ENCODE data around the gene UNC93B1.
A peak's percentile ranks its signal among the peaks of the same experiment; 100 is the strongest.

Gene UNC93B1

DNA sequence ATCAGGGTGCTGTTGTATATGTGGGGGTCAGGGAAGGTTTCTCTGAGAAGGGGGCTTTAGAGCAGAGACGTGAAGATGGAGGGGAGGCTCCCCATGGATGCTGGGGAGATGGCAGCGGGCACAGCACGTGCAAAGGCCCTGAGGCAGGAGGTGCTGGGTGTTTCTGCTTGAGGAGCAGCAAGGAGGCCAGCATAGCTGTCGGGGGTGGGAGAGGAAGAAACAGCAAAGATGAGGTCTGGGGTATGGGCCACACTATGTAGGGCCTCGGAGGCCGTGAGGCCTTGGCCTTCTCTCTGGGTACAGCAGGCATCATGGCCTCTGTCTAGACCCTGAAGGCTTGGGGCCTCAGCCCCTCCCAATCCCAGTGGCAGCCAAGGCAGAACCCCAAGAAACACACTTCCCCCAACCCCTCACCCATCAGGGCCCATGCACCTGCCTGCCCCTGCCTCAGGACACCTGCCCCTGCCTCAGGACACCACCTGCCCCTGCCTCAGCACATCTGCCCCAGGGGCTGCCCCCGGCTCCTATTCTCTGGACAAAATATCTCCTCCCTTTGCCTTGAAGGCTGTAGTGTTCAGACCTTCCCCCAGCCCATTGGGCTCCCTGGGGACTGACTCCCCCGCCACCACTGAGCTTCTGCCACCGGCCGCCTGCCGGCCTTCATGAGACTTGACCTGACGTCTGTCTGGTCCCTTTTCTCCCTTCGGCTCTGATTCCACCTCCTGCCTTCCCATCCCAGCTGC, 12.4 kb upstream of the UNC93B1 start:
- Histone ChIP-seq H3K4me3 (ENCODE audit: control insufficient read depth in 1 of 7, extremely low read depth in 1 of 7, insufficient read depth in 4 of 7, low read depth in 2 of 7, low read length in 6 of 7) (no peak overlapping the region), H3K9me3 (ENCODE audit: control extremely low read depth in 1 of 5, control insufficient read depth in 4 of 5, insufficient read depth in 2 of 5, low read depth in 1 of 5, low read length in 4 of 5) (no peaks in the 10 kb centered on the region), H3K4me1 (ENCODE audit: control extremely low read depth in 1 of 4, control insufficient read depth in 4 of 4, insufficient read depth in 4 of 4, low read length in 3 of 4) (peaks cover 0 to 37% (median 26%) of the 10 kb centered on the region in 4 experiments), H3K36me3 (ENCODE audit: control insufficient read depth in 4 of 4, insufficient read depth in 4 of 4, low read length in 3 of 4) (peaks cover 0 to 2% (median 0%) of the 10 kb centered on the region in 4 experiments), H3K27me3 (replicated peaks in 2 of 5; ENCODE audit: control insufficient read depth in 4 of 5, insufficient read depth in 5 of 5, low read length in 4 of 5) (no peaks in the 10 kb centered on the region), H3K27ac (ENCODE audit: insufficient read depth in 1 of 2, low read depth in 1 of 2, low read length in 2 of 2, poor library complexity in 1 of 2, severe bottlenecking in 2 of 2) (no peak overlapping the region)
- 90% methylated on average over 13 of the region's 13 CpGs for WGBS (ENCODE audit: insufficient coverage)
- DNase-seq = no peak
- CTCF ChIA-PET = no interaction called here
- POLR2A ChIA-PET = no interaction called here

DNA sequence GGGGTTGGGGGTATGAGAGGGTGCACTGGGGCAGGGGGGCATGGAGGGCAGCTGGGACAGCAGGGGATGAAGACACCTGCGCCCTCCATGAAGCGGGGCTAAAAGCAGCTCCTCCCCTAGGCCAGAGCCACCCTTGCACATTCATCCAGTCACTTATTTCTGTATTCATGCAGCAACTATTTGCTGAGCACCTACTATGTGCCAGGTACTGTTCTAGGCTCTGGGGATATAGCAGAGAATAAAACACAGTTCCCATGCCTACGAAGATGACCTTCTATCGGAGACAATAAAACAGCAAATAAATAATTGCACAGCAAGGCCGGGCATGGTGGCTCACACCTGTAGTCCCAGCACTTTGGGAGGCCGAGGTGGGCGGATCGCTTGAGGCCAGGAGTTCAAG, 11.6 kb upstream of the UNC93B1 start:
- H3K4me3 ChIP-seq (ENCODE audit: control insufficient read depth in 1 of 7, extremely low read depth in 1 of 7, insufficient read depth in 4 of 7, low read depth in 2 of 7, low read length in 6 of 7) = no peak overlapping the region
- no peaks in the 10 kb centered on the region for H3K27me3 ChIP-seq (replicated peaks in 2 of 5; ENCODE audit: control insufficient read depth in 4 of 5, insufficient read depth in 5 of 5, low read length in 4 of 5)
- H3K36me3 ChIP-seq (ENCODE audit: control insufficient read depth in 4 of 4, insufficient read depth in 4 of 4, low read length in 3 of 4) = peaks cover 0 to 2% (median 0%) of the 10 kb centered on the region in 4 experiments
- DNase-seq = no peak
- CTCF ChIA-PET = interaction anchor here (2.7 kb wide), 1 partner anchor 23 kb away, joined by 12 read pairs; the partner anchor contains the start of gene TCIRG1
- no peaks in the 10 kb centered on the region for H3K9me3 ChIP-seq (ENCODE audit: control extremely low read depth in 1 of 5, control insufficient read depth in 4 of 5, insufficient read depth in 2 of 5, low read depth in 1 of 5, low read length in 4 of 5)
- peaks cover 0 to 46% (median 34%) of the 10 kb centered on the region in 4 experiments for H3K4me1 ChIP-seq (ENCODE audit: control extremely low read depth in 1 of 4, control insufficient read depth in 4 of 4, insufficient read depth in 4 of 4, low read length in 3 of 4)
- 96% methylated on average over 6 of the region's 8 CpGs for WGBS (ENCODE audit: insufficient coverage)
- H3K27ac ChIP-seq (ENCODE audit: insufficient read depth in 1 of 2, low read depth in 1 of 2, low read length in 2 of 2, poor library complexity in 1 of 2, severe bottlenecking in 2 of 2) = no peak overlapping the region
- POLR2A ChIA-PET = no interaction called here

DNA sequence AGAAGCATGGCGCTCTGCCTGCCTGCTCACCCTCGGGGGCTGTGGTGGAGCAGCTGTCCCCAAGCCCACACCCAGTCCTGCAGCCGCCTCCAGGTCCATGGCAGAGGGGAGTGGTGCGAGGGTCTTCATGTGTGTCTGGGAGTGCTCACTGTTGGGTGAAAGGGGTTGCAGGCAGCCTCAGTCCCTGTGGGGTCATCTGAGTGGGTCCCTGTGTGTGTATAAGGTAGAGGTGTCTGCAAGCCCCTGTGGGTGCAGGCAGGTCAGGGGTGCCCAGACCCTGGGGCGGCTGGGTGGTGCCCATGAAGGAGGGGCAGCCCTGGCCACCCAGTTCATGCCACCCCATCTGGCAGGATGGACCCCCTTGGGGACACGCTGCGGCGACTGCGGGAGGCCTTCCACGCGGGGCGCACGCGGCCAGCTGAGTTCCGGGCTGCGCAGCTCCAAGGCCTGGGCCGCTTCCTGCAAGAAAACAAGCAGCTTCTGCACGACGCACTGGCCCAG, 11.1 kb upstream of the UNC93B1 start:
- POLR2A ChIA-PET = no interaction called here
- H3K4me3 ChIP-seq (ENCODE audit: control insufficient read depth in 1 of 7, extremely low read depth in 1 of 7, insufficient read depth in 4 of 7, low read depth in 2 of 7, low read length in 6 of 7) = peak overlapping the region in 1 of 7 experiments; percentile 33
- H3K36me3 ChIP-seq (ENCODE audit: control insufficient read depth in 4 of 4, insufficient read depth in 4 of 4, low read length in 3 of 4) = peaks cover 0 to 2% (median 0%) of the 10 kb centered on the region in 4 experiments
- no peaks in the 10 kb centered on the region for H3K27me3 ChIP-seq (replicated peaks in 2 of 5; ENCODE audit: control insufficient read depth in 4 of 5, insufficient read depth in 5 of 5, low read length in 4 of 5)
- no peak overlapping the region for H3K27ac ChIP-seq (ENCODE audit: insufficient read depth in 1 of 2, low read depth in 1 of 2, low read length in 2 of 2, poor library complexity in 1 of 2, severe bottlenecking in 2 of 2)
- DNase-seq = no peak
- H3K4me1 ChIP-seq (ENCODE audit: control extremely low read depth in 1 of 4, control insufficient read depth in 4 of 4, insufficient read depth in 4 of 4, low read length in 3 of 4) = peaks cover 0 to 51% (median 39%) of the 10 kb centered on the region in 4 experiments
- H3K9me3 ChIP-seq (ENCODE audit: control extremely low read depth in 1 of 5, control insufficient read depth in 4 of 5, insufficient read depth in 2 of 5, low read depth in 1 of 5, low read length in 4 of 5) = no peaks in the 10 kb centered on the region
- WGBS (ENCODE audit: insufficient coverage) = 95% methylated on average over 14 of the region's 19 CpGs
- CTCF ChIA-PET = interaction anchor here (2.7 kb wide), 1 partner anchor 23 kb away, joined by 12 read pairs; the partner anchor contains the start of gene TCIRG1

DNA sequence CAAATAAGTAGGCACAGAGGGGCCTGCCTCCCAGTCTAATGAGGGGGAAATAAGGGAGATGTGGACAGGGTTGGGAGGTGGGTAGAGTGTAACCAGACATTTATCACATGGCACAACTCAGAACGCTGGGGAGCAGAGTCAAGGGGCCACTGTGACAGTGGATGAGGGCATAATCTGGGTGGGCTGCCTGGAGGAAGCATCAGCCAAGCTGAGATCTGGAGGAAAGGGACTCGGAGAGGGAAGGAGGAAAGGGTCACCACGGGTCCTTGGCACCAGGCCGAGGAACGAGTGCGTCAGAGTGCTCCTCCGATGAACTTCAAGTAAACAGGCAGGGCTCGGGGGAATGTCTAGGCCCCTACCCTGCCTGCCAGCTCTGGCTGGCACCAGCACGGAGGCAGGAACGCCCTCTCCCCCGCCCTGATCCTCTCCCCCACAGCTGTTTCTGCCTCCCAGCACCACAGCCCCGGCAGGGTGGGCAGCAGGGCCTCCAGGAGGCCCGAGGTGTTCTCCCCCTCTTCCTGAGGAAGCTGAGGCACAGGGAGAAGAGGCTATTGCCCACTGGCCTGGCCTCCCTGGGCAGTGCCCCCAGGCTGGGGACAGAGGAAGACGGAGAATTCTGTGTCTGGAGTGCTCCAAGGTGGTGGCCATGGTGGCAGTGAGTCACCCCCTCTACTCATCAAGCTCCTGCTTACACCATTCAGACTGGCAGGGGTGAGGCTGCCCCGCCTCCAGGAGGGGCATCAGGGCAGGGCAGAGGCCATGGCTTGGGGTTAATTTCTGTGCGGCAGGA, 10.5 kb upstream of the UNC93B1 start:
- H3K9me3 ChIP-seq (ENCODE audit: control extremely low read depth in 1 of 5, control insufficient read depth in 4 of 5, insufficient read depth in 2 of 5, low read depth in 1 of 5, low read length in 4 of 5) = no peaks in the 10 kb centered on the region
- peaks cover 0 to 57% (median 45%) of the 10 kb centered on the region in 4 experiments for H3K4me1 ChIP-seq (ENCODE audit: control extremely low read depth in 1 of 4, control insufficient read depth in 4 of 4, insufficient read depth in 4 of 4, low read length in 3 of 4)
- WGBS (ENCODE audit: insufficient coverage) = 46% methylated on average over 14 of the region's 16 CpGs
- H3K36me3 ChIP-seq (ENCODE audit: control insufficient read depth in 4 of 4, insufficient read depth in 4 of 4, low read length in 3 of 4) = peaks cover 0 to 2% (median 0%) of the 10 kb centered on the region in 4 experiments
- no peaks in the 10 kb centered on the region for H3K27me3 ChIP-seq (replicated peaks in 2 of 5; ENCODE audit: control insufficient read depth in 4 of 5, insufficient read depth in 5 of 5, low read length in 4 of 5)
- POLR2A ChIA-PET = no interaction called here
- H3K4me3 ChIP-seq (ENCODE audit: control insufficient read depth in 1 of 7, extremely low read depth in 1 of 7, insufficient read depth in 4 of 7, low read depth in 2 of 7, low read length in 6 of 7) = peak overlapping the region in 1 of 7 experiments; percentile 33
- DNase-seq = peak; percentile 53 to 88 (median 81)
- CTCF ChIA-PET = interaction anchor here (2.7 kb wide), 1 partner anchor 24 kb away, joined by 12 read pairs; the partner anchor contains the start of gene TCIRG1
- H3K27ac ChIP-seq (ENCODE audit: insufficient read depth in 1 of 2, low read depth in 1 of 2, low read length in 2 of 2, poor library complexity in 1 of 2, severe bottlenecking in 2 of 2) = no peak overlapping the region

DNA sequence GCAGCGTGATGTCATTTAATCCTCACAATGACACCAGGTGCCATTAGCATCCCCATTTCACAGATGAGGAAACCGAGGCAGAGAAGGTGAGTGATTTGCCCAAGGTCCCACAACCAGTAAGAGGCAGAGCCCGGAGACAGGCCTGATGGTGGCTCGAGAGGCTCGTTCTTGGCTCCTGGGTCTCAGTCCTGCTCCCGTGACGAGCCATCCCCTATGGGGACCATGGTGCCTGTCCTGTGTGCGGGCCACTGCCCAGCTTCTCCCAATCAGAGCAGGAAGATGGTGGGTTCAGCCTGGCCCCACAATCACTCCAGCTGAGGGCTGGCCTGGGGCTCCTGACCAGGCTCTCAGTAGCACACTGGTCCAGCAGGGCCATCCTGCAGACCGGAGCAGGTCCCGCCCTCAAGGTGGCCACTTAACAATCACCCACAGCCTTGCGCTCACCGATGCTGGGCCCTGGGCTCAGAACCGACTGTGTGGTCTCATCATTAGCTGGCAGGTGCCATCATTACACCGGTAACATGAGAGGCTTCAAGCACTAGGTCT, 9.8 kb upstream of the UNC93B1 start:
- H3K4me1 ChIP-seq (ENCODE audit: control extremely low read depth in 1 of 4, control insufficient read depth in 4 of 4, insufficient read depth in 4 of 4, low read length in 3 of 4) = peaks cover 0 to 64% (median 52%) of the 10 kb centered on the region in 4 experiments
- no peak overlapping the region for H3K27ac ChIP-seq (ENCODE audit: insufficient read depth in 1 of 2, low read depth in 1 of 2, low read length in 2 of 2, poor library complexity in 1 of 2, severe bottlenecking in 2 of 2)
- no peak overlapping the region for H3K4me3 ChIP-seq (ENCODE audit: control insufficient read depth in 1 of 7, extremely low read depth in 1 of 7, insufficient read depth in 4 of 7, low read depth in 2 of 7, low read length in 6 of 7)

DNA sequence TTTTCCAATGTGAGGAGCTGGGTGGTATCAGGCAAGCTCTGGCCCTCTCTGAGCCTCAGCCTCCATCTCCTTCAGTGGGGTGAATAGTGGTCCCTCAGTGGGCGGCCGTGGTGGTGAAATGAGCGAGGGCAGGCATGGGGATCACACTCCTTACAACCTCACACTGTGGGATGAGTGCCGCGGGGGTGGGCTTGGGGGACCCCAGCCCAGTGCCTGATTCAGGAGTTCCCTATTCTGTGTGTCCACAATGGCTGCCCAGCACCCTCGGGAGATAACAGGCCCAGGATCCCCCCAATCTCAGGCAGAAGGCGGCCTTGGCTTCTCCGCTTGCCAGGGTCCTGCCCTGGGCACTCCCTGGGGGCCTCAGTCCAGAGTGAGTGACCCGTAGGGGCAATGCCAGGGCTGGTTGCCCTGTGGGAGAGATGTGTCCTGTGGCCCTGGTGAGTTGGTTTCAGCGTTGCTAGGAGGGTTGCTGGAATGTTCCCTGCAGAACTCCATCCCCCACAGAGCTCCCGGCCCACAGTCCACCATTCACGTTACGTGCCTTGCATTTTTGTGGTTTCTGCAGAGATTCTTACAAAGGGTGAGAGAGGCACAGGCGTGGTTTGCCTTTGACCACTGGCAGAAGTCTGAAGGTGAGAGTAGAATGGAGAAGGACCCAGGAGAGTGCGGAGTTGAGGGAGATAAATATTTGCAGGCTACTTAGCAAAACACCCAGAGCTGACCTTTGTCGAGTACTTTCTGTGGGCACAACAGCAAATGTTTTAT, 9.1 kb upstream of the UNC93B1 start:
- DNase-seq = no peak
- POLR2A ChIA-PET = interaction anchor here (0.6 kb wide), 1 partner anchor 186 kb away, joined by 4 read pairs; no protein-coding TSS in a partner anchor

More for the DNA sequence above, 9.8 kb upstream of the UNC93B1 start:
- POLR2A ChIA-PET = no interaction called here
- no peak for DNase-seq
- no peaks in the 10 kb centered on the region for H3K27me3 ChIP-seq (replicated peaks in 2 of 5; ENCODE audit: control insufficient read depth in 4 of 5, insufficient read depth in 5 of 5, low read length in 4 of 5)
- WGBS (ENCODE audit: insufficient coverage) = 98% methylated on average over 12 of the region's 14 CpGs
- CTCF ChIA-PET = interaction anchor here (2.7 kb wide), 1 partner anchor 24 kb away, joined by 12 read pairs; the partner anchor contains the start of gene TCIRG1
- peaks cover 0 to 2% (median 0%) of the 10 kb centered on the region in 4 experiments for H3K36me3 ChIP-seq (ENCODE audit: control insufficient read depth in 4 of 4, insufficient read depth in 4 of 4, low read length in 3 of 4)
- no peaks in the 10 kb centered on the region for H3K9me3 ChIP-seq (ENCODE audit: control extremely low read depth in 1 of 5, control insufficient read depth in 4 of 5, insufficient read depth in 2 of 5, low read depth in 1 of 5, low read length in 4 of 5)

More for the DNA sequence above, 9.1 kb upstream of the UNC93B1 start:
- no peak overlapping the region for H3K4me3 ChIP-seq (ENCODE audit: control insufficient read depth in 1 of 7, extremely low read depth in 1 of 7, insufficient read depth in 4 of 7, low read depth in 2 of 7, low read length in 6 of 7)
- CTCF ChIA-PET = interaction anchor here (2.7 kb wide), 1 partner anchor 25 kb away, joined by 12 read pairs; the partner anchor contains the start of gene TCIRG1
- H3K36me3 ChIP-seq (ENCODE audit: control insufficient read depth in 4 of 4, insufficient read depth in 4 of 4, low read length in 3 of 4) = peaks cover 0 to under 1% (median 0%) of the 10 kb centered on the region in 4 experiments
- peaks cover 0 to 70% (median 58%) of the 10 kb centered on the region in 4 experiments for H3K4me1 ChIP-seq (ENCODE audit: control extremely low read depth in 1 of 4, control insufficient read depth in 4 of 4, insufficient read depth in 4 of 4, low read length in 3 of 4)
- 95% methylated on average over 12 of the region's 16 CpGs for WGBS (ENCODE audit: insufficient coverage)
- no peak overlapping the region for H3K27ac ChIP-seq (ENCODE audit: insufficient read depth in 1 of 2, low read depth in 1 of 2, low read length in 2 of 2, poor library complexity in 1 of 2, severe bottlenecking in 2 of 2)
- H3K27me3 ChIP-seq (replicated peaks in 2 of 5; ENCODE audit: control insufficient read depth in 4 of 5, insufficient read depth in 5 of 5, low read length in 4 of 5) = no peaks in the 10 kb centered on the region
- H3K9me3 ChIP-seq (ENCODE audit: control extremely low read depth in 1 of 5, control insufficient read depth in 4 of 5, insufficient read depth in 2 of 5, low read depth in 1 of 5, low read length in 4 of 5) = no peaks in the 10 kb centered on the region

Measured in common myeloid progenitor, CD34-positive (primary cell).